GM21529 (cell line): ENCODE data around the gene GPN3.
"Not testable (repeated sequence)": the region's sequence is repeated elsewhere in the genome, so short reads cannot be mapped to it uniquely, and the experiment has no call there.

Experiments
- ATAC-seq: cut with Tn5 transposase; IDR thresholded peaks from one replicate; pipeline ENCODE4 v1.9.1; 2021; ENCODE audit not compliant: unreplicated experiment

Gene GPN3

GRCh38 chr12:110449799-110450497 is 18.1 kb downstream of the GPN3 start, which contains the start of gene ARPC3:
Gene ARPC3, minus strand, starts transcription at chr12:110450337. Its CDS starts 77 bp downstream, at chr12:110450260.
- ATAC-seq = peak; percentile 94

GRCh38 chr12:110444455-110444854 is 23.6 kb downstream of the GPN3 start:
- ATAC-seq = no peak

- no peak for ATAC-seq
Measured at GRCh38 chr12:110436231-110436630, 31.8 kb downstream of the GPN3 start.

- ATAC-seq = no peak
Measured at GRCh38 chr12:110431957-110432587, 36.0 kb downstream of the GPN3 start.

GRCh38 chr12:110429676-110430075 is 38.4 kb downstream of the GPN3 start:
- ATAC-seq = not testable (repeated sequence)

- ATAC-seq = no peak
Measured at GRCh38 chr12:110426406-110426805, 41.7 kb downstream of the GPN3 start.

GRCh38 chr12:110424237-110424636 is 43.8 kb downstream of the GPN3 start:
- ATAC-seq = no peak

- no peak for ATAC-seq
Measured at GRCh38 chr12:110421701-110422100, 46.4 kb downstream of the GPN3 start.

GRCh38 chr12:110421159-110421661 is 46.8 kb downstream of the GPN3 start:
- ATAC-seq = no peak

- not testable (repeated sequence) for ATAC-seq
Measured at GRCh38 chr12:110420644-110421043, 47.4 kb downstream of the GPN3 start.

- ATAC-seq = not testable (repeated sequence)
Measured at GRCh38 chr12:110417113-110417512, 50.9 kb downstream of the GPN3 start.

- not testable (repeated sequence) for ATAC-seq
Measured at GRCh38 chr12:110410086-110410485, 58.0 kb downstream of the GPN3 start.

GRCh38 chr12:110405126-110405662 is 62.9 kb downstream of the GPN3 start:
- ATAC-seq = not testable (repeated sequence)

GRCh38 chr12:110403976-110404682 is 63.9 kb downstream of the GPN3 start:
- ATAC-seq = no peak

- ATAC-seq = peak; percentile 79
Measured at GRCh38 chr12:110403146-110403975, 64.7 kb downstream of the GPN3 start, which contains the start of gene ANAPC7. Gene ANAPC7, minus strand, starts transcription at chr12:110403708. Its CDS starts 81 bp downstream, at chr12:110403627.
